Stimulated activated naive CD4-positive, alpha-beta T cell (primary cell): ENCODE data around the gene ACAT2.
"Not testable (repeated sequence)": the region's sequence is repeated elsewhere in the genome, so short reads cannot be mapped to it uniquely, and the experiment has no call there.

Experiments used
- DNase-seq, 6 experiments: peaks; one replicate each; lab custom pipeline; 2025; lab: John Stamatoyannopoulos, UW

ACAT2 gene

GRCh38 chr6:159772196-159772595 lies 10.4 kb downstream of the ACAT2 start:
- no peak for DNase-seq

GRCh38 chr6:159777240-159777904 lies 15.5 kb downstream of the ACAT2 start:
- no peak for DNase-seq

GRCh38 chr6:159778131-159778530 lies 16.3 kb downstream of the ACAT2 start:
- no peak for DNase-seq

- DNase-seq, result no peak
Observed at GRCh38 chr6:159778542-159779103, 16.8 kb downstream of the ACAT2 start.

GRCh38 chr6:159788276-159788675 lies 26.4 kb downstream of the ACAT2 start:
- DNase-seq, result peak in 2 of 6 experiments; percentile 3 to 13

- DNase-seq, result peak; percentile 20 to 37 (median 28)
Observed at GRCh38 chr6:159788753-159789376, 27.0 kb downstream of the ACAT2 start.

GRCh38 chr6:159789377-159790148 lies 27.7 kb downstream of the ACAT2 start, which contains the start of gene TCP1:
TSS of gene TCP1 (minus strand) at chr6:159789602. CDS start at chr6:159789468, 134 bp downstream.
- peak; percentile 93 to 99 (median 98) for DNase-seq

- DNase-seq, result peak; percentile 73 to 88 (median 84)
Observed at GRCh38 chr6:159790149-159790955, 28.5 kb downstream of the ACAT2 start, which contains the start of gene MRPL18. TSS of gene MRPL18 (plus strand) at chr6:159790467. CDS start at chr6:159790588, 121 bp downstream.

- DNase-seq, result peak in 4 of 6 experiments; percentile 22 to 44 (median 27)
Observed at GRCh38 chr6:159790956-159791598, 29.2 kb downstream of the ACAT2 start.

- DNase-seq, result not testable (repeated sequence)
Observed at GRCh38 chr6:159794976-159795375, 33.1 kb downstream of the ACAT2 start.

GRCh38 chr6:159797554-159797953 lies 35.7 kb downstream of the ACAT2 start:
- no peak for DNase-seq

- DNase-seq, result no peak
Observed at GRCh38 chr6:159800141-159800865, 38.5 kb downstream of the ACAT2 start, which contains the start of gene PNLDC1. TSS of gene PNLDC1 (plus strand) at chr6:159800276. CDS start at chr6:159800308, 32 bp downstream.

GRCh38 chr6:159801935-159802334 lies 40.1 kb downstream of the ACAT2 start:
- no peak for DNase-seq

GRCh38 chr6:159804504-159804903 lies 42.7 kb downstream of the ACAT2 start:
- DNase-seq, result no peak

- DNase-seq, result no peak
Observed at GRCh38 chr6:159805440-159806020, 43.7 kb downstream of the ACAT2 start.

GRCh38 chr6:159806021-159806458 lies 44.2 kb downstream of the ACAT2 start:
- no peak for DNase-seq

GRCh38 chr6:159807150-159807858 lies 45.5 kb downstream of the ACAT2 start:
- DNase-seq, result no peak

GRCh38 chr6:159808647-159809046 lies 46.8 kb downstream of the ACAT2 start:
- DNase-seq, result no peak

GRCh38 chr6:159809149-159809548 lies 47.3 kb downstream of the ACAT2 start:
- DNase-seq, result no peak
